ENCODE data around the gene ELOVL4.

ELOVL4 gene

GRCh38 chr6:79947191-79948186, at the start of gene ELOVL4:
Gene ELOVL4 (minus strand): TSS chr6:79947553. CDS start chr6:79947279, 274 bp downstream.
- DNase-seq, result peak; percentile 81

DNA sequence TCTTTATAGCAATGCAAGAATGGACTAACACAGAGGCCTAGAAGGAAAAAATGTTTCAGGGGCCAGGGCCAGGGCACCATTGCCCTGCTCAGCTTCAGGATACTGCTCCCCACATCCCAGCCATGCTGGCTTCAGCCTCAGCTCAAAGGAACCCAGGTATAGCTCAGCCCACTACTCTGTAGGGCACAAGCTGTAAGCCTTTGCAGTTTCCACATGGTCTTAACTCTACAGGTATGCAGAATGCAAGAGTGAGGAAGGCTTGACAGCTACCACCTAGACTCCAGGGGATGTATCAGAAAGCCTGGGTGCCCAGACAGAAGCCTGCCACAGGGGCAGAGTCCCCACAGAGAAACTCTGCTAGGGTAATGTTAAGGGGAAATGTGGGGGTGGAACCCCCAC, 46.6 kb upstream of the ELOVL4 start:
- DNase-seq, result no peak

- DNase-seq, result no peak
These were observed 45.9 kb upstream of the ELOVL4 start for GRCh38 chr6:79993012-79993910.

GRCh38 chr6:79989641-79990040, 42.3 kb upstream of the ELOVL4 start:
- no peak for DNase-seq

DNA sequence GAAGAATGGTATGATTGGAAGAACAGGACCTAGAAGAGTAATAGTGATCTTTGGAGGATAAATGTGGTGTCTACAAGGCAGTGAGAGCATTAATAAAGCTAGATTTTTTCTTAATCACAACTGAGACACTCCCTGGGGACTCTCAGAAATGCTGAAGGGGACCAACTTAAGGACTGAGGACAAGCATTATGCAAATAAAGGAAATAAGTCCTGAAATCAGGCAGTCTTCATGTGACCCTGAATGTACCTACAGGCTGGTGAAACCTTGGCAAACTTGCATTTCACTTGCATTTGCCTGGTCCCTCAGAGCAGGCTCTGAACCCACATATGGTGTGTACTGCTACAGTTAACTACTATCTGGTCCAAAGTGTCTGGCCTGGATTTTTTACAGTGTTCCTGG, 37.8 kb upstream of the ELOVL4 start:
- no peak for DNase-seq

DNA sequence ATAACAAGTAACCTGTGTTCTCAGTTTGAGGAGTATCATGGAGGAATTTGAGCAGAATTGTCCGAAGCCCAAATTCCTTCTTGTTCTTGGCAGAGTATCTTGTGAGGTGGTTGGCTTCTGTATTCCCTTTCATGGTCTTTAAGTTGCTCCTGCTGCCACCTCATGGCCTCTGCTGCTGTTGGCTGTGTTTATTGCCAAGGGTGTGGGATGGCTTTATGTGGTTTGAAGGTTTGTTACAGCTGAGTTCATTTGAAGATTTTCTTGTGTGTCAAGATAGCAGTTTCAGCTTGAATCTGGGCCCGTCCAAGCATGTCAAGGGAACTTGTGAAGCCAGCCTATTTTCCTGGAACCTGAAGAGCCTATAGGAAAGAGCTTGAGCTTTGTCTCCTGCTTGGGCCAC, 36.9 kb upstream of the ELOVL4 start:
- no peak for DNase-seq

- no peak for DNase-seq
These were observed 34.3 kb upstream of the ELOVL4 start for GRCh38 chr6:79981652-79982051.

DNA sequence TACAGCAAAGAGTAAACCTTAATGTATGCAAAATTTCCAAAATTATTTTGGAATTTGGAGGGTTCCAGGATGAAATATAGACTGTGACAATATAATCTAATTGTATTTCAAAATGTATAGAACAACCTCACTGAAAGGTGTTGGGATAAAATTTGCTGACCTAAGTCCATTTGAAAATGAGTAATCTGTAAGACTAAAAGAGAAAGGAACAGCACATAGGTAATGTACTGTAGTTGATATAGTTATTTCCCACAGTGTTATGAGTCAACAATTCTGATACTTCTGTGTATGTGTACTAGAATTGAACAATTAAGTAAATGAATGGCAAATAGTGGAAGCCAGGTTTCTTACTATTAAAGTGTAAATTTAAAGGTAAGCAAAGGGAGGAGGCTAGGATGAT, 23.8 kb upstream of the ELOVL4 start:
- no peak for DNase-seq

- no peak for DNase-seq
These were observed 22.4 kb upstream of the ELOVL4 start for GRCh38 chr6:79969784-79970183.

GRCh38 chr6:79967178-79967577, 19.8 kb upstream of the ELOVL4 start:
- no peak for DNase-seq

GRCh38 chr6:79964607-79965081, 17.3 kb upstream of the ELOVL4 start:
- no peak for DNase-seq

GRCh38 chr6:79954849-79955248, 7.5 kb upstream of the ELOVL4 start:
- DNase-seq, result no peak

GRCh38 chr6:79949233-79949632, 1.9 kb upstream of the ELOVL4 start:
- no peak for DNase-seq

DNA sequence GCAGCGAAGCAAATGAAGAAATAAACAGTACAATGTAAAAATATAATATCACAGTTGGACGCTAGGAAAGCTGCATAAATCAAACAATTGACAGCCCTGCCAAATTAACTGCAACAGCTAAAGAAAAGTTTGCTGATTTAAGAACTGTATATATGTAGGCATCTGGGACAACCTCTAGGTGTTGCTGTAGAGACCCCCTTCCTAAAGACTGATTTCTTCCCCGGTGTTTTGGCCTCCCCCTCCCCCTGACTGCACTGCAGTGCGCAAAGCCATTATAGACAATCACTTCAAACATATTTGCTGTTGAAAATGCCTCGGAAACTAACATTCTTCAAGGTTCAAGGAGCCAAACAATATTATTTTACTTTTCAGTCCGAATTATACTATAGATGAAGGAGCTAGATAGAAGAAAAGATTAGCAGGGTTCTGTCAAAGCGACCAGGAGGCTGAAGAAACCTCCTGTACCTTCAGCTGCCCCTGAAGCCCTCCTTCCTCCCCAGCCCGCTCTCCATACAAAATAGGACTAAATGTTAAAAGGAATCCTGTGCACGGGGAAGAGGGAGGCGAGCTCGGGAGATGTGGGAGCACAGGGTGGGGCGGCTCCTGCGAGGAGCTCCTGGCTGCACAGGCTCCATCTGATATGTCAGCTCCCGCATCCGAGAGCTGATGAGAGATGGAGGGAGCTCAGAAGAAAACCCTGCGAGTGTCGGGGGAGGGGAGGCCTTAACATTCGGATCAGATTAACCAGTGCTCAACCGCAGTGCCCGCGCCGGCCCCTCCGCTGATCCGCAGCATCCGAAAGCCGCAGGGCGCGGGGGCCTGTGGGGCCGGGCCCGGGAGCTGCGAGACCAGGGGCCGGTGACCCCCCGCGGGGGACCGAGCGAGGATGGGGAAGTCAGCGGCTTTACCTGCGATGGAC, 822 bp downstream of the ELOVL4 start:
- no peak for DNase-seq

GRCh38 chr6:79943133-79943532, 4.2 kb downstream of the ELOVL4 start:
- no peak for DNase-seq

DNA sequence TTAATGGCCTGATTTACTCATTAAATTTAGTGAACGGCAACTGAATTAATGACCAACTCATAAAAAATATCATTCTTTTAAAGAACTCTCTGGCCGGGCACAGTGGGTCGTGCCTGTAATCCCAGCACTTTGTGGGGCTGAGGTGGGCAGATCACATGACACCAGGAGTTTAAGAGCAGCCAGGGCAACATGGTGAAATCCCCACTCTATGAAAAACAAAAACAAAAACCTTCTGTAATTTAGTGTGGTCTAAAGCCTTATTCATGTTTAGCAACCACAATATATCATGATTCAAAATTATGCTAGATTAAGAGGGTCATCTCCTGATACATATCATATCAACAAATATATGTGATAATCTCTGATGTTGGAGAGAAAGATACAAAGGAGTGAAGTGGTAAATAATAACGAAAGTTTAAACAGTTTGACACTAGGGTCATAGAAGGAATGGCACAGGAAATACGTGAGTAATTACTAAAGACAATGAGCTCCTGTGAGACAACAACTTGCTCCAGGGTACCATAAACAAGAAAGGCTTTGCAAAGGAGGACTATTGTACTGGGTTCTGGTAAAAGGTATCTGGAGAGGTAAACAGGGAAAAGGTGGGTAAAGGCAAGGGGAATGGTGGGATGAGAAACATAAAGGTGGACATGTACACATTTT, 5.7 kb downstream of the ELOVL4 start:
- DNase-seq, result no peak

DNA sequence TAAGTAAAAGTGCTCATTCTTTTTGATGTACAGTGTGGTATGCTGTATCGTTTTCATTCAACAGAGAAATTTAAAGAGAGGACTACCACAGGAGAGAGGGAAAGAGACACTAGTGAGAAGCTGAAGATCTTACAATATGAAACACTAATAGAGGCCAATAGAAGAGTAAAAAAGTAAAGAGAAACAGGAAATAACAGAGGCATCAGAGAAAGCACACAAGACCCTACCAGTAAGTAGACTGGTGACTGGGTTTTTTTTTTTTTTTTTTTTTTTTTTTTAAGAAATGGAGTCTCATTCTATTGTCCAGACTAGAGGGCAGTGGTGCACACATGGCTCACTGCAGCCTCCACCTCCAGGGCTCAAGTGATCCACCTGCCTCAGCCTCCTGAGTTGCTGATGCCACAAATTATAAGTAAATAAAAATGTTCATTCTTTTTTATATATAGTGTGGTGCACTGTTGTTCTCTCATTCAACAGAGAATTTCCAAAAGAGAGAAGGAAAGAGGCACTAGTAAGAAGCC, 18.8 kb downstream of the ELOVL4 start:
- DNase-seq, result no peak

GRCh38 chr6:79927758-79928157, 19.6 kb downstream of the ELOVL4 start:
- no peak for DNase-seq

- DNase-seq, result no peak
These were observed 24.1 kb downstream of the ELOVL4 start for GRCh38 chr6:79923270-79923669.

GRCh38 chr6:79922018-79922417, 25.3 kb downstream of the ELOVL4 start:
- DNase-seq, result no peak

GRCh38 chr6:79913369-79913768, 34.0 kb downstream of the ELOVL4 start:
- no peak for DNase-seq

GRCh38 chr6:79911992-79912391, 35.4 kb downstream of the ELOVL4 start:
- DNase-seq, result no peak
